Stimulated activated CD4-positive, alpha-beta T cell treated with anti-CD3 and anti-CD28 coated beads, Interleukin-1b, Interleukin-23, amount 100 ng/mL, for 4 hours (primary cell): ENCODE results near the gene LRRK2.

Experiments used
- DNase-seq, 2 donors: peaks; one replicate each; pipeline ENCODE4 v3.0.0-alpha.2; 2020; ENCODE audit warnings: low read depth in 2 of 2

The LRRK2 gene

DNA sequence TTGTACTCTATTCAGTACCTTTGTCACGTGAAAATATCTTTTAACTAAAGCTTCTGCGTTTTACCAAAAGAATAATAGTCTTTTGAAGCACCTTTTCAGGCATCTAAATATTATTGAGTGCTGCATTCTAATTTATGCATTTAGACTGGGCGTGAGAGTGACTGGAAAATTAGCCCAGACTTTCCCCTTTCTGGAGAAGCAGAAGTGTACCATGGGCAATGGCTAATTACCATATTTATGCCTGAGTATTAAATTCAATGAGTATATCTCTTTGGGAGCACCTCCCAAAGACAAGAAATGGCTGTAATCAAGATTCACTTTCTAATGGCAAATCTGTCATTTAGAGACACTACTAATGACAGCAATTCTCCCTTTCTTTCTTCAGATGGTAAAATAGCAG is 174.9 kb downstream of the LRRK2 start:
- no peak for DNase-seq

DNA sequence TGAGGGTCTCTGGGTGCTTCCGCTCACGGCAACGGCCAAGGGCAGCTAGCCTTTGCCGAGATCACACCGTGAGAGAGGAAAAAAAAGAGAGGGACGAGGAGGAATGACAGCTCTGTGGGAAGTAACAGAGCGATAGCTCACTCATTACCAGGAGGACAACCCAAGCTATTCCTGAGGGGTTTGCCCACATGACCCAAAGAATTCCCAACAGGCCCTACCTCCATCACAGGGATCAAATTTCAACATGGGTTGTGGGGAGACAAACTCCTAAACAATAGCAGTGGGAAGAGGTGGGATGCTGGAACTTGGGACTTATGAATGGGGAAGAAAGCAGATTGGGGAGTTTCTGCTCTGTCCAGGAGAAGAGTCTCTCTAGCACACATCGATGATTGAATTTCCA is 180.6 kb downstream of the LRRK2 start:
- DNase-seq = no peak
